HG03469 (cell line): ENCODE results near the gene STXBP3.
"Not testable (repeated sequence)": the region's sequence is repeated elsewhere in the genome, so short reads cannot be mapped to it uniquely, and the experiment has no call there.

Experiments
- ATAC-seq: cut with Tn5 transposase; IDR thresholded peaks from one replicate; pipeline ENCODE4 v1.9.1; 2021; ENCODE audit warnings: mild to moderate bottlenecking, moderate library complexity, moderate number of reproducible peaks; ENCODE audit not compliant: unreplicated experiment

STXBP3 gene, protein sequence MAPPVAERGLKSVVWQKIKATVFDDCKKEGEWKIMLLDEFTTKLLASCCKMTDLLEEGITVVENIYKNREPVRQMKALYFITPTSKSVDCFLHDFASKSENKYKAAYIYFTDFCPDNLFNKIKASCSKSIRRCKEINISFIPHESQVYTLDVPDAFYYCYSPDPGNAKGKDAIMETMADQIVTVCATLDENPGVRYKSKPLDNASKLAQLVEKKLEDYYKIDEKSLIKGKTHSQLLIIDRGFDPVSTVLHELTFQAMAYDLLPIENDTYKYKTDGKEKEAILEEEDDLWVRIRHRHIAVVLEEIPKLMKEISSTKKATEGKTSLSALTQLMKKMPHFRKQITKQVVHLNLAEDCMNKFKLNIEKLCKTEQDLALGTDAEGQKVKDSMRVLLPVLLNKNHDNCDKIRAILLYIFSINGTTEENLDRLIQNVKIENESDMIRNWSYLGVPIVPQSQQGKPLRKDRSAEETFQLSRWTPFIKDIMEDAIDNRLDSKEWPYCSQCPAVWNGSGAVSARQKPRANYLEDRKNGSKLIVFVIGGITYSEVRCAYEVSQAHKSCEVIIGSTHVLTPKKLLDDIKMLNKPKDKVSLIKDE

DNA sequence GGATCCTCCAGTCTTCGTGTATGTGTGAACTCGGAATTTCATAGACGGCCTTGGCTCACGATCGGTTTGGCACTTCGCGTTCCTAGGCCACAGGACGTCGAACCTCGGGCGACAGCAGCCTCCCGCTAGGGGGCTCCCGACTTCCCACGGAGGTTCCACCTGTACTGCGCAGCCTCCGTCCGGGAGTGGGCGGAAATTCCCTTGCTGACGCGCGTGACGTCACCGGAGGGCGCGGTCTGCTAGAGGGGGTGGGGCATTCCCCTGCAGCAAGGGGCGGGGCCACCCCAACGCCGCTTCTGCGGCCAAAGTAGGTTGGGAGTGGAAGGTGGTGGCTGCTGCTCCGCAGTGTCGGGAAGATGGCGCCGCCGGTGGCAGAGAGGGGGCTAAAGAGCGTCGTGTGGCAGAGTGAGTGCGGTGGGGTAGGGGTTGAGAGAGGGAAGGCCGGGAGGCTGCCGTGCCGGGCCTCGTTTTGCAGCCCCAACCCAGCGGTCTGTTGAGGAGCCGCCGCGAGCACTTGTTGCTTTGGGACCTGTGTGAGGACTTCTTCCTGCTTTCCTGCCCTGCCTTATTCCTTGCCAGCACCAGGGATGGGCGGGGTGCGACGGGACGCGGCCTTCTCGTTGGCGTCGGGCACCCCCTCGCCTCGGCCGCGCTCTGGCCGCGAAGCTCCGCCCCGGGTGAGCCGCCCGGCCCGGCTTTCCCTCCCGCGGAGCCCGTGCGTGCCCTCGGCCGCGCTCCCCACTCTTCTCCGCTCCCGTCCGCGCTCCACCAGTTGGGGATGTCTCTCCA, at the start of gene STXBP3:
Gene STXBP3 (plus strand): TSS at position 293 of the 789 bp plus-strand sequence. CDS start 64 bp downstream, at position 357.
- peak; percentile 78 for ATAC-seq

GRCh38 chr1:108699375-108700332, 46.8 kb upstream of the STXBP3 start:
- ATAC-seq, result no peak

GRCh38 chr1:108701176-108701849, 45.2 kb upstream of the STXBP3 start:
- ATAC-seq, result no peak

DNA sequence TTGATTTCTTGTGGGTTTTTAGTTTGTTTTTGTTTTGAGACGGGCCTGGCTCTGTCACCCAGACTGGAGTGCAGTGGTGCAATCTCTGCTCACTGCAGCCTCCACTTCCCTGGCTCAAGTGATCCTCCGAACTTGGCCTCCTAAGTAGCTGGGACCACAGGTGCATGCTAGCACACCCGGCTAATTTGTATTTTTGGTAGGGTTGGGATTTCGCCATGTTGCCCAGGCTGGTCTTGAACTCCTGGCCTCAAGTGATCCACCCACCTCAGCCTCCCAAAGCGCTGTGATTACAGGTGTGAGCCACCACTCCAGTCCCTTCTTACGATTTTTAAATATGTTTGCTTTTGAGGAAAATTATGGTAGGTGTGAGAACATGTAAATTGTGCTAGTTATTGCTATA, 44.4 kb upstream of the STXBP3 start:
- ATAC-seq, result not testable (repeated sequence)

DNA sequence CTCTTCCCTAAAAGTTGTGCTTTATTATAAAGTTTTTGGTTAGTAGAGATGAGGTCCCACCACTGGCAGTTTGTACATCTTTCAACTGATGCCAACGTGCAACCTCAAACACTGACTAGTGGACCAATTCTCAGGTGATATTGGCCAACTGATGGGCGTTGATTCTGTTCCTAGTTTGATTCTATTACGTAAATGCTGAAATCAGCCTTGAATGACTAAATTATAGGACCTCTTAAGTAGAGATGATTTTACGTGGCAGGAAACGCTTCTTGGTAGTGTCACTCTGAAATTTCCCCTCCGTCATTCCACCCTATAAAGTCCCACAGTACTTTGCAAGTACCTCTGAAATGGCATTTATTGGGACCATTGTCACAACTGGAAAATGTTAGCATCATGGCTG, 42.5 kb upstream of the STXBP3 start:
- ATAC-seq, result no peak

GRCh38 chr1:108704496-108704895, 42.0 kb upstream of the STXBP3 start:
- ATAC-seq, result no peak

DNA sequence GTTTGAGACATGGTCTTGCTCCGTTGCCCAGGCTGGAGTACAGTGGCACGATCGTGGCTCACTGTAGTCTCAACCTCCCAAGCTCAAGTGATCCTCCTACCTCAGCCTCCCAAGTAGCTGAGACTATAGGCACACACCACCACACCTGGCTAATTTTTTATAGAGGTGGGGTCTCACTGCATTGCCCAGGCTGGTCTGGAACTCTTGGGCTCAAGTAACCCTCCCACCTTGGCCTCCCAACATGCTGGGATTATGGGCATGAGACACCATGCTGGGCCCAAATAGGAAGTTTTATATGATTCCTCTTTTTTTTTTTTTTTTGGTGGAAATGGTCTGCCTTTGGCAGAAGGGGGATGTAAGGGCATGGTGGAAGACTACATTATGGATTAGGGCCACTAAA, 39.8 kb upstream of the STXBP3 start:
- ATAC-seq, result no peak

DNA sequence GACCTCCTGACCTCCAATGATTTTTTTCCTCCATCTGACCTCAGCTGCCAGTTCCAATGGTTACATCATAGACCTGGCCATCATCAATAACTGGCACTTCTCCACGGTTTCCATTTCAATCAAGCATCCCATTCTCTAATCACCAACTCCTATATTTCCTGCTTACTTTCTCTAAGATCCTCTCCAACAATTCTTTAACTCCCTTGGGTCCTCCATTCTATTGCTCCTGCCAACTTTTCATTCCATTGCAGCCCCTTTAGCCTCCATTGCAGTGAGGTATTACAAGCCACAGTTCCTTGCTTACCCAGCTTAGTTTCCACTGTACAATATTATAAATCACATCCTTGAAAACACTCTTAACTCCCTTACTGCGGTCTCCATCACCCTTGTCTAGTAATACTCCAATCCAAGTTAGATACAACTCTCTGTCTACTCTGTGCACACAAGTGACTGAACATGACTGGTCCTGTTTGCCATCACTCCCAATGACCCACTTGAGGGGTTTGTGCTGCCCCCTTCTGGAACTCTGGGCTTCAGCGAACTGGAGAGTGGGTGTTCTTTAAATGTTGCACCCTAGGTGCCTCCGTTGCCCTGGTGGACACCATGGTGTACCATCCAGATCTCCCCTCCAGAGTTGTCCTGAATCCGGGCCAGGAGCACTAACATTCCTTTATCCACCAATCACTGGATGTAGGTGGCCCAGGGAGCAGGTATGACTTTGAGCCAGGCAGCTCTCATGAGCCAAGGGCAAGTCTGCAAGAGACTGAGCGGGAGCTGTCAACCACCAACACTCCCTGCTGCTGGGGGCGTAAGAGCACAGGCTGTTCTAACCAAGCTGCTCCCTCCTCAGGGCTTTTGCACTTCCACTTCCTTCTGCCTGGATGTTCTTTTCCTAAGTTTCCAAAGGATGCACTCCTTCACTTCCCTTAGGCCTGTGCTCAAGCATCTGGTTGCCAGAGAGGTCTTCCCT, 37.5 kb upstream of the STXBP3 start:
- no peak for ATAC-seq

GRCh38 chr1:108712606-108713150, 33.8 kb upstream of the STXBP3 start, which contains the start of gene FNDC7:
Gene FNDC7, plus strand, starts transcription at chr1:108712908. Its CDS starts 26 bp downstream, at chr1:108712934.
- ATAC-seq, result no peak

- no peak for ATAC-seq
Observed at GRCh38 chr1:108715932-108716331, 30.5 kb upstream of the STXBP3 start.

DNA sequence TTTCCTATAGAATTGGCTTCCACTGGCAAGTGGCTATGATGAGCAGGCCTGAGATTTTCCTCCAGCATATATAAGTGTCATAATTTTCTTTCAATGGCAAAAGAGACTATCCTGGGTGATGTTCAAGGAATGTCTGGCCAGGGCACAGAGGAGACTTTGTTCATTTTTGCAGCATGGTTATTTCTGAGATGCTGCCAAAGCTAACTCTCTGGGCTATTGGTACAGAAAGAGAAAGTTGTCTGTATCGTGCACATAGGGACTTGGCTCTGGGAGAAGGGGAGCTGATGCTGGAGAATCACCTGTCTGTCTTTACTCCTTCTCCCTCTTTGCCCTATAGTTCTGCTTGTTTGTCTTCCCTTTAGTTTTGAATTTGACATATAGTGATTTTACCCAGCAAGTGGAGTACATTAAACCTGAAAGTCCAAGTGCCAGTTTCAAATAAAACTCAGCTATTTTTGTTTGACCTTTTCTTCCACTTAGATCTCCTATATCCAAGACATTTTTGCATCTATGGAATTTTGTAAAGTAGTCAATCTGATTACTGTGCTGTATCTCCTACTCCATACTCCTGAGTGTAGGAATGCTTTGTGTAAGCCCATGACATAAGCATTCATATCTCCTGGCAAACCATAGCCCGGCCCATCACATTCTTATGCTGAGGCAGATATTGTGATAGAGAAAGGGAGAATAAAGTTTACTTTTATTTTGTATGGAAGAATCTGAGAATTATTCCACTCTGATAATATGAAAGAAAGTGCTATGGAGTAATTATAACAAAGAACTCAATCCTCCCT, 29.8 kb upstream of the STXBP3 start:
- ATAC-seq, result no peak

GRCh38 chr1:108717774-108718316, 28.6 kb upstream of the STXBP3 start:
- no peak for ATAC-seq

DNA sequence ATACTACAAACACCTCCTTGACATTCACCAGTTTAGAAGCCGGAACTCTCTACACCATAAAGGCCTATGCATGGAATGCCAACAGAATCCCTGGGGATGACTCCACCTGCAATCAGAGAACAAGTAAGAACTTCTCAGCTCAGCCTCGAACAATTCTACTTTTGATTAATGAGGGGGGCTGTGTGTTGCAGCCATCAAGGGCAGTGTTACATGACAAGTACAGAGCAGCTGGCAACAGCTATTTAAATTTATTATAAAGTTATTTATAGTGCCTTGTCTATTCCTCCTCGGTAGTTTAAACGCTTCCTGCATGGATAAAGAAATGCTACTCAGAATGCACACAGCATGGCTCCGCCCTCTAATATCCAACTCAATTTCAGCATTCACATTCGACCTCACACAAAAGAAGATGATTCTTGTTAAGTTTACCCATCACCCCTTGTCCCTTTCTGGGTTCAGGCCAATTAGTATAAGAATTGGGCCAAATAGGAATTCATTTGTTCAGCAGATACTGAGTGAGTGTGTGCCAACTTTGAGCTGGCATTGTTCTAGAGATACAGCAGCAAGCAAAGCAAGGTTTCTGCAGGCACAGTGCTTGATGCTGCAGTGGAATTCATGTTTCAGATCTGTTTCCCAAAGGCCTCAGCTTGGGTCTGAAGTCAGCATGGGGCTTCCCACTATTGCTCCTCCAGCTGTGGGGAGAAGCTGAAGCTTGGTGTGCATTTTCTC, 27.4 kb upstream of the STXBP3 start:
- ATAC-seq, result no peak

GRCh38 chr1:108719656-108720435, 26.6 kb upstream of the STXBP3 start:
- ATAC-seq, result no peak

DNA sequence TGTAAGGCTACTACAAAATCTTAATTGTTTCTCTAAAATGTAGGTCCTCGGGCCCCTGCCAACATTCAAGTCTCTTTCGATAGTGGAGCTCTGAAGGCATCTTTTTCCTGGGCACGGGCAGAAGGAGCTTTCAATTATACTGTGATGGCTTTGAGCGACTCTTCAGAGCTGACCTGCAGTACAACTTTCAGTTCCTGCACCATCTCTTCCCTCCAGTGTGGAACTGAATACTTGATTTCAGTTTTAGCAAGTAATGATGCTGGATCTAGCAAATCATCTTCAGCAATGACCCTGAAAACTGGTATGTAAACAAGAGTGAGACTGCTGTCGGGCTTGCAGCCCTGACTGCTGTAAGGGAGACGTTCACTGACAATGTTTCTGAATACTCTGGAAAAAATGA, 24.2 kb upstream of the STXBP3 start:
- ATAC-seq, result no peak

DNA sequence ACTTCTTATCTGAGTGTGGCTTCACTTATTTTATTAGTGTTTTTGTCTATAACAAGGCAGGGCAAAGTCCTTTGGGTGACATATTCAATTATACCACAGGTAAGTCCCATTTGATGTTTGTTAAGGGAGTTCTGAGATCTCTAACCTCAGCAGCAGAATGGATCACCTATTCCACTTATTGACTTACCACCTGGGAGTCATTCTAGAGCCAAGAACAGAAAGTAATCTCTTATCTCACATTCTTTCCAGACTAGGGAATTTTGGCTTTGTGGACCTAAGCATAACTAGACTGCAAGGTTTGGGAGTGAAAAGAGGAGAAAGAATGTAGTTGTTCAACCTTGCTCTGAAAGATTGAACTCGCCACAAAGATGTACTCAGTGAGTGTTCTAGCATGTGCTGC, 20.6 kb upstream of the STXBP3 start:
- ATAC-seq, result no peak
